GM18502 (cell line): ENCODE data around the gene EAPP.
"Not testable (repeated sequence)": the region's sequence is repeated elsewhere in the genome, so short reads cannot be mapped to it uniquely, and the experiment has no call there.

Experiments used
- ATAC-seq: cut with Tn5 transposase; IDR thresholded peaks from one replicate; pipeline ENCODE4 v1.9.1; 2021; ENCODE audit warnings: mild to moderate bottlenecking; ENCODE audit not compliant: unreplicated experiment, poor library complexity

EAPP gene

GRCh38 chr14:34489324-34489723 is 50.2 kb downstream of the EAPP start:
- ATAC-seq: no peak

DNA sequence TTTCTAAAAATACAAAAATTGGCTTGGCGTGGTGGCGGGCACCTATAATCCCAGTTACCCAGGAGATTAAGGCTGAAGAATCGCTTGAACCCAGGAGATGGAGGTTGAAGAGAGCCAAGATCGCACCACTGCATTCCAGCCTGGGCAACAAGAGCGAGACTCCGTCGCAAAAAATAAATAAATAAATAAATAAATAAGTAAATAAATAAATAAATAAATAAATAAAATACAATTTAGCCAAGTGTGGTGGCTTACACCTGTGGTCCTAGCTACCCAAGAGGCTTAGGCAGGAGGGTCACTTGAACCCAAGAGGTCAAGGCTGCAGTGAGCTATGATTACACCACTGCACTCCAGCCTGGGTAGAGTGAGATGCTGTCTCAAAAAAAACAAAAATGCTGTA is 51.0 kb downstream of the EAPP start:
- no peak for ATAC-seq

- no peak for ATAC-seq
These were observed 54.8 kb downstream of the EAPP start for GRCh38 chr14:34484726-34485125.

GRCh38 chr14:34482463-34482862 is 57.0 kb downstream of the EAPP start:
- no peak for ATAC-seq

GRCh38 chr14:34479694-34480093 is 59.8 kb downstream of the EAPP start:
- ATAC-seq: no peak

- no peak for ATAC-seq
These were observed 61.2 kb downstream of the EAPP start for GRCh38 chr14:34478261-34478660.

DNA sequence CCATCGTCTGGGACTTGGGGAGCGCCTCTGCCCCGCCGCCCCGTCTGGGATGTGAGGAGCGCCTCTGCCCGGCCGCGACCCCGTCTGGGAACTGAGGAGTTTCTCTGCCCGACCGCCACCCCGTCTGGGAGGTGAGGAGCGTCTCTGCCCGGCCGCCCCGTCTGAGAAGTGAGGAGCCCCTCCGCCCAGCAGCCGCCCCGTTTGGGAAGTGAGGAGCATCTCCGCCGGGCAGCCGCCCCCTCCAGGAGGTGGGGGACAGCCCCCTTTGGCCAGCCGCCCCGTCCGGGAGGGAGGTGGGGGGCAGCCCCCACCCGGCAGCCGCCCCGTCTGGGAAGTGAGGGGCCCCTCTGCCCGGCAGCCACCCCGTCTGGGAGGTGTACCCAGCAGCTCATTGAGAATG is 63.5 kb downstream of the EAPP start:
- ATAC-seq: not testable (repeated sequence)

DNA sequence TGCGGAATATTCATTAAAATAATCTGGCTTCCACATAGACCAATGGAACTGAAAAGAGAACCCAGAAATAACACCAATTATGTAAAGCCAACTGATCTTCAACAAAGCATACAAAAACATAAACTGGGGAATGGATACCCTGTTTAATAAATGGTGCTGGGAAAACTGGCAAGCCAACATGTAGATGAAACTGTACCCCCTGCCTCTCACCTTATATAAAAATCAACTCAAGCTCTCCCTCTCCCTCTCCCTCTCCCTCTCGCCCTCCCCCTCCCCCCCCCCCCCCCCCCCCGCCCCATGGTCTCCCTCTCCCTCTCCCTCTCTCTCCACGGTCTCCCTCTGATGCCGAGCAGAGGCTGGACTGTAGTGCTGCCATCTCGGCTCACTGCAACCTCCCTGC is 64.3 kb downstream of the EAPP start:
- no peak for ATAC-seq

GRCh38 chr14:34474187-34474679 is 65.3 kb downstream of the EAPP start:
- ATAC-seq: no peak

- ATAC-seq: no peak
These were observed 66.7 kb downstream of the EAPP start for GRCh38 chr14:34472706-34473279.

GRCh38 chr14:34470319-34470718 is 69.2 kb downstream of the EAPP start:
- ATAC-seq: no peak

- no peak for ATAC-seq
These were observed 72.8 kb downstream of the EAPP start for GRCh38 chr14:34466691-34467090.
